DMS114 treated with DMSO at 0.1 percent for 48 hours (cell line): Measurements from ENCODE around the gene PLXNA4.

Experiments
- DNase-seq: peaks from one replicate; lab custom pipeline; 2025; ENCODE audit not compliant: unreplicated experiment; lab: John Stamatoyannopoulos, UW

The PLXNA4 gene

GRCh38 chr7:132336797-132337196, 239.5 kb downstream of the PLXNA4 start:
- DNase-seq: no peak

- no peak for DNase-seq
Measured at GRCh38 chr7:132333301-132333700, 243.0 kb downstream of the PLXNA4 start.

- no peak for DNase-seq
Measured at GRCh38 chr7:132328760-132329159, 247.5 kb downstream of the PLXNA4 start.

- no peak for DNase-seq
Measured at GRCh38 chr7:132328047-132328620, 248.1 kb downstream of the PLXNA4 start.

- no peak for DNase-seq
Measured at GRCh38 chr7:132326878-132327589, 249.2 kb downstream of the PLXNA4 start.

GRCh38 chr7:132322970-132323369, 253.3 kb downstream of the PLXNA4 start:
- no peak for DNase-seq

GRCh38 chr7:132321387-132321786, 254.9 kb downstream of the PLXNA4 start:
- no peak for DNase-seq

- no peak for DNase-seq
Measured at GRCh38 chr7:132319481-132319880, 256.8 kb downstream of the PLXNA4 start.

GRCh38 chr7:132318352-132319318, 257.6 kb downstream of the PLXNA4 start:
- peak; percentile 76 for DNase-seq

- no peak for DNase-seq
Measured at GRCh38 chr7:132317701-132318351, 258.4 kb downstream of the PLXNA4 start.

- no peak for DNase-seq
Measured at GRCh38 chr7:132312531-132313055, 263.7 kb downstream of the PLXNA4 start.

- no peak for DNase-seq
Measured at GRCh38 chr7:132311733-132312132, 264.5 kb downstream of the PLXNA4 start.

GRCh38 chr7:132309102-132309805, 267.0 kb downstream of the PLXNA4 start:
- no peak for DNase-seq

- no peak for DNase-seq
Measured at GRCh38 chr7:132307465-132307864, 268.8 kb downstream of the PLXNA4 start.

- no peak for DNase-seq
Measured at GRCh38 chr7:132300599-132301277, 275.5 kb downstream of the PLXNA4 start.

- no peak for DNase-seq
Measured at GRCh38 chr7:132298790-132299189, 277.5 kb downstream of the PLXNA4 start.

- DNase-seq: no peak
Measured at GRCh38 chr7:132296820-132297219, 279.4 kb downstream of the PLXNA4 start.

- no peak for DNase-seq
Measured at GRCh38 chr7:132295175-132295574, 281.1 kb downstream of the PLXNA4 start.

- no peak for DNase-seq
Measured at GRCh38 chr7:132292803-132293202, 283.5 kb downstream of the PLXNA4 start.

- no peak for DNase-seq
Measured at GRCh38 chr7:132291481-132291880, 284.8 kb downstream of the PLXNA4 start.
